ENCODE measurements around the gene ATP2A3.

DNA sequence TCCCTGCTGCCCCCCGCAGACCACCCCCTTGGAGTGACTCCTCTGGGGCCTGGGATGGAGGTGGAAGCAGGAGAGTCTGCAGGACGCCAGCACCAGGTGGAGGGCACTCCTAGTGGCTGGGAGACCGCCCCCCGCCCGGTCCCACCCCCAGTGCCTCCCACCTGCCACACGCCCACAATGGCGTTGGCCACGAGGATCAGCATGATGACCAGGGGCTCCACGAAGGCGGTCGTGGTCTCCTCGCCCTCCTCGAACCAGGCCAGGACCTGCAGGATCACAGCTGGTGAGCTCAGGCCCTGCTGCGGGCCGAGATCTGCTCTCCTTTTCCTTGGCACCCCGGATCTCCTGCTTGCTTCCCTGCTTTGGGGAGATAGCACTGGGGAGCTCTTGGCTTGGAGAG, 12.8 kb downstream of the ATP2A3 start:
- TF ChIP-seq CTCF (IDR thresholded peaks at IDR 0.05): no peak
- no peak for TF ChIP-seq POLR2A (IDR thresholded peaks at IDR 0.05)
